ENCODE measurements around the gene DENND2A. TPM values are rescaled to one million over a fixed set of nuclear protein-coding genes. Genes with fewer than 3 reads are reported as not detected.
"Not testable (repeated sequence)": the region's sequence is repeated elsewhere in the genome, so short reads cannot be mapped to it uniquely, and the experiment has no call there.

DENND2A gene
- total RNA-seq, 1 experiment from 2014 or later, result not detected

- DNase-seq (ENCODE audit: low spot score), result no peak
These were observed 47.5 kb downstream of the DENND2A start for GRCh38 chr7:140592964-140593671.

DNA sequence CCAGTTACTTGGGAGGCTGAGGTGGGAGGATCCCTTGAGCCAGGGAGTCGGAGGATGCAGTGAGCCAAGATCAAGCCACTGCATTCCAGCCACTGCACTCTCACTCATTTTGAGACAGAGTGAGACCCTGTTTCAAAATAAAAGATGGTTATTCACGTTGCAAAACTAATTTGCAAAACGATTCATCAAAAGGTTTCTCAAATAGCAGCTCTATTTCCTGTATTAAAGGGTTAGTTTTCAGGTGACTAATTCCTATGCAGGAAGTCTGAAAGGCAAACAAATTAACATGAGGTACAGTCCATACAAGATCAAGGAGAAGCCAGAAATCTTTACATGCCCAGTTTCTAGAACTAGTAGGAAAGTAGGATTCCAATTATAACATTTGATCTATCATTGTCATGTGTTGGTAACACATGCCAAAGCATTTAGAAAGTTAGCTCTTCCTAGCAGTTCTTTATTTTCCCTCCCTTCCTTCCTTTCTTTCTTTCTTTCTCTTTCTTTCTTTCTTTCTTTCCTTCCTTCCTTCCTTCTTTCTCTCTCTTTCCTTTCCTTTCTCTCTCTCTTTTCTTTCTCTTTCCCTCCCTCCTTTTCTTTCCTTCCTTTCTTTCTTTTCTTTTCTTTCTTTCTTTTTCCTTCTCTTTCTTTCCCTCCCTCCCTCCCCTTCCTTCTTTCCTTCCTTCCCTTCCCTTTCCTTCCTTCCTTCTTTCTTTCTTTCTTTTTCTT lies 49.3 kb downstream of the DENND2A start:
- DNase-seq (ENCODE audit: low spot score), result no peak

DNA sequence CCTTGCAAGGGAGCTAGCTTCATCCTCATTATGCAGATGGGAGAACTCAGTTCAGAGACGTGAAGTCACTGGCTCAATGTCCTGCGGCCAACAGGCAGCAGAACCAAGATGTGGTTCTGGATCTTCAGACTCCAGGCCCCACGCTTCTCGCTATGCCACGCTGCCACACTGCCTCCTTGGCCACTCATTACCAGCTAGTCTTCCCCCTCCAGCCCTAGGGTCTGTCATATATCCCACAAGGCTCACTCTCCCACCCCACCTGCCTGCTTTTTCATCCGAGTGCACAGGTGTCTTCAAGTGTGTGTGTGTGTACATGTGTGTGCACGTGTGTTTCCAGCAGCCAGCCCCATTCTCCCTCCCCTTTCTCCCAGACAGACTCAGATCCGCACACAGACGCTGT lies 53.4 kb downstream of the DENND2A start:
- no peak for DNase-seq (ENCODE audit: low spot score)

GRCh38 chr7:140586516-140586915 lies 54.1 kb downstream of the DENND2A start:
- no peak for DNase-seq (ENCODE audit: low spot score)

GRCh38 chr7:140585333-140585732 lies 55.3 kb downstream of the DENND2A start:
- no peak for DNase-seq (ENCODE audit: low spot score)

GRCh38 chr7:140584195-140584851 lies 56.3 kb downstream of the DENND2A start:
- DNase-seq (ENCODE audit: low spot score), result no peak

DNA sequence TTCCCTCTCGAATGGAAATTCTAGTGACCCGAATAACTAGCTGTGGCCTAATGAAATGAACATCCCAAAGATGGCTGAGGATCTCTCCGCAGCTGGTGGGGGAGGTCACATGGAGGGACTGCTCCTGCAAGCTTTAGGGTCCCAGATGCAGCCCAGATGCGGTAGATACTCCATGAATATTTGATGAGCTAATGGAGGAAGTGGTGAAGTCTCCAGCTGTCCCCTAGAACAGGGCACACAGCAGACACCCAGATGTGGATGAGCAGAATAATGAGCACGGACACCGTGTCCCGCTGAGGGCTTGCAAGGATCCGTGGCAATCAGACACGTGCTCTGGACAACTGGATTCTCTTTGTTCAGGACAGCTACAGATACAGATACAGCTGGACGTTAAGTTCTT lies 59.2 kb downstream of the DENND2A start:
- no peak for DNase-seq (ENCODE audit: low spot score)

DNA sequence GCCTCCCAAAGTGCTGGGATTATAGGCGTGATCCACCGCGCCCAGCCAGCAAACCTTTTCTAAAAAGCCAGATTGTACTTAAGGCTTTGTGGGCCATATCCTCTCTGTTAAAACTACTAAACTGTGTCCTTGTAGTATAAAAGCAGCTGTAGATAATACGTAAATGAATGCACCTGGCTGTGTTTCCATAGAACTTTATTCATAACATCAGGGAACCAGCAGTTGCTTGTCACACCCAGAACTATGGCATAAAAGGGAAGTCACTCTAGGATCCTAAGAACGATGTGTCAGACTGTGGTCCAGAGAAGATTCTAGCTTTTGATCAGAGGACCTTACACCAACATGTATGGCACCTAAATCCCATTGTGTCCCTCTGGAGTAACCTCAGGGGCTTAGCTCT lies 63.0 kb downstream of the DENND2A start:
- DNase-seq (ENCODE audit: low spot score), result no peak

- no peak for DNase-seq (ENCODE audit: low spot score)
These were observed 64.0 kb downstream of the DENND2A start for GRCh38 chr7:140576589-140576988.

DNA sequence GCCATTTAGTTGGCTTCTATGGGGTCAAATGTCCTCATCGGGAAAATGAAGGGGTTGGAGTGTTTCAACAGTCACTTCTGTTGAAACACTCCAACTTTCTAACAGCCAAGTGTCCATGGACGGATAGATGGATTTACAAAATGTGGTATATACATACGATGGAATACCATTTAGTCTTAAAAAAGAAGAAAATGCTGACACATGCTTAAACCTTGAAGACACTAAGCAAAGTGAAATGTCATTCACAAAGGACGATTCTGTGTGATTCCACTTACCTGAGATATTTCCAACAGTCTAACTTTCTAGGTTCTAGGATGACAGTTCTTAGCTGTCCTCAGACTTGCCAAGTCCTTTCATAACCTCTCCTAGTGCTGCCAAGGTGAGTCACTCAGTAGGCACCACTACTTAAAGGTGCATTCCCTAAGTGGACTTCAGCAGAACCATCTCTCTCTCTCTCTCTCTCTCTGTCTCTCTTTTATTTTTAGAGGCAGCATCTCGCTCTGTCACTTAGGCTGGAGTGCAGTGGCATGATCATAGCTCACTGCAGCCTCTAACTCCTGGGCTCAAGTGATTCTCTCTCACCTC lies 69.0 kb downstream of the DENND2A start:
- no peak for DNase-seq (ENCODE audit: low spot score)

- DNase-seq (ENCODE audit: low spot score), result no peak
These were observed 70.5 kb downstream of the DENND2A start for GRCh38 chr7:140570120-140570519.

GRCh38 chr7:140568021-140568813 lies 72.4 kb downstream of the DENND2A start:
- DNase-seq (ENCODE audit: low spot score), result no peak

GRCh38 chr7:140566186-140566585 lies 74.4 kb downstream of the DENND2A start:
- not testable (repeated sequence) for DNase-seq (ENCODE audit: low spot score)

DNA sequence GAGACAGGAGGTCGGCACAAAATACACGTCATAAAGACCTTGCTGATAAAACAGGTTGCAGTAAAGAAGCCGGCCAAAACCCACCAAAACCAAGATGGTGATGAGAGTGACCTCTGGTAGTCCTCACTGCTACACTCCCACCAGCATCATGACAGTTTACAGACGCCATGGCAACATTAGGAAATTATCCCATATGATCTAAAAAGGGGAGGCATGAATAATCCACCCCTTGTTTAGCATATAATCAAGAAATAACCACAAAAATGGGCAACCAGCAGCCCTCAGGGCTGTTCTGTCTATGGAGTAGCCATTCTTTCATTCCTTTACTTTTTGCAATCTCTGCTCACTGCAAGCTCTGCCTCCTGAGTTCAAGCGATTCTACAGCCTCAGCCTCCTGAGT lies 74.9 kb downstream of the DENND2A start:
- not testable (repeated sequence) for DNase-seq (ENCODE audit: low spot score)

DNA sequence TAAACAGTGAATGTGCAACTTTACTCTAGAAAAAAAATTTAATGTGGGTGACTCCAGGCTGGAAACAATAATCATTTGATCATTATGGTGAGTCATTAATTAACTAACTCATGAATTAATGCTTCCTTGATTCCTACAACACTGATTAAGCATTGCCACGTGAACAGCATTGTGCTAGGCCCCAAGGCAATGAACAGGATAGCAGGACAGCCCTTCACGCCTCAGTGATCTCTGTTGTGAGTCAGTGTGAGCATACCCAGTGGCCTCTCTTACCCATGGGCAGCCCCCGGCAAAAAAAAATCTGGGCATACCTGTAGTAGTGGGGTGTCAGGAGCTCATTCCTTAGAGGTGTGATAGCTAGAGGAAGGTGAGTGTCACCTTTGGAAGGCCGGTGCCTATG lies 76.0 kb downstream of the DENND2A start:
- DNase-seq (ENCODE audit: low spot score), result no peak

DNA sequence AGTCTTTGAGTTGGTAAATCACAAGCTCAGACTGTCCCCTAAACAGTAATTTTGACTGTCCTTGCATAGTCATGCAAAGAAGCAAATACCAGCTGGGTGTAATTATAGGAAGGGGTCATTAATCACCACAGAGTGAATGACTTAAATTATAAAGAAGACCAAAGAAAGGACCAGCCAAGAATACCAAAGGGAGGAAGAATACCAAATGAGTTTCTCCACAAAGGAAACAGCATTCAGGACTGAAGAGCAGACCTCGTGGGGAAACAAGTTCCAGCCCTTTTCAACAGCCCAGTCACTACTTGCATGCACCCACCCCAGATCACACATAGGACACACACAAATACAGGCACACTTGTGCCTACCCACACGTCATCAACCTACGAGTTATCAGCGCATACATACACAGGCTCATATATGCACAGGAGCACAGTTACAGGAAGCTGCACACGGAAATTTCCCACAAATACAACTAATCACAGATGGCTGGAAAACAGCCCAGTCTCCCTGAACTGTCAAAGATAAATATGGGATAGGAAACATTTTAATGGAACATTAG lies 77.6 kb downstream of the DENND2A start:
- DNase-seq (ENCODE audit: low spot score), result no peak

GRCh38 chr7:140559410-140559809 lies 81.2 kb downstream of the DENND2A start:
- no peak for DNase-seq (ENCODE audit: low spot score)

DNA sequence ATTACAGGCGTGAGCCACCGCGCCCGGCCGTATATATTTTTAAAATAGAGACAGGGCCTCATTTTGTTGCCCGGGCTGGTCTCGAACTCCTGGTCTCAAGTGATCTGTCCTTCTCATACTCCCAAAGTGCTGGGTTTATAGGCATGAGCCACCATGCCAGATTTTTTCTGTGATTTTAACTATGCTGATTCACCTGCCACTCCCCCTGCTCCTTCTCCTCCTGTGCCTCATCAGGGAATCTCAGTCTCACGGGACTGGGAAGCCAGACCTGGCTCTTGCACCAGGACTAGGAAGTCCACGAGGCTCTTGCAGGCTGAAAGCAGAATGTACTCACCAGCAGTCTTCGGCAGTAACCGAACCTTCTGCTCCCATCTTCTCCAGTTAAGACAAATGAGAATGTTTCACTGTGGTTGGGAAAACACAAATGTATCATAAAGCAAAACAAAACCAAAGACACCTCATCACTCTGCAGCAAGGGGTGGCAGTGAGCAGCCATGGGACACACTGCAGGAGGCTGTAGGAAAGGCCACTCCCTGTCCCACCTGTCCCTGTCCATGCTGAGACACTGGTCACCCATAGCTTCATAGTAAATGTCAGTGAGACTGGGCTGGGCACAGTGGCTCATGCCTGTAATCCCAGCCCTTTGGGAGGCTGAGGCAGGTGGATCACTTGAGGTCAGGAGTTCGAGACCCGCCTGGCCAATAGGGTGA lies 82.6 kb downstream of the DENND2A start:
- DNase-seq (ENCODE audit: low spot score), result no peak

GRCh38 chr7:140557069-140557468 lies 83.5 kb downstream of the DENND2A start:
- DNase-seq (ENCODE audit: low spot score), result no peak

- DNase-seq (ENCODE audit: low spot score), result not testable (repeated sequence)
These were observed 87.4 kb downstream of the DENND2A start for GRCh38 chr7:140553236-140553635.

Data from HT-29 (cell line).